GM12891 (cell line): Measurements from ENCODE around the gene FBXO22.

Experiments used
- POLR2A ChIP-seq: IDR thresholded peaks from 2 replicates; pipeline ENCODE4 v1.6.1; 2011; ENCODE audit warnings: low read depth, low read length, control low read depth
- POLR2AphosphoS5 ChIP-seq: IDR thresholded peaks from 2 replicates; pipeline ENCODE4 v1.6.1; 2011; ENCODE audit warnings: low read depth, low read length, control low read depth

- TF ChIP-seq POLR2A (no peak), POLR2AphosphoS5 (no peak)
Measured at GRCh38 chr15:75952525-75952924, 48.8 kb downstream of the FBXO22 start.
